ENCODE data around the gene BTN3A1.

GRCh38 chr6:26437550-26437949 is 35.5 kb downstream of the BTN3A1 start:
- TF ChIP-seq CTCF (conservative IDR thresholded peaks at IDR 0.05 in 1 of 2, IDR thresholded peaks at IDR 0.05 in 1 of 2; ENCODE audit: extremely low read depth in 1 of 2, insufficient read depth in 1 of 2, low read depth in 1 of 2, low read length in 2 of 2) (no peak), EZH2 (IDR thresholded peaks at IDR 0.05; ENCODE audit: borderline replicate concordance, low read length) (no peak)
